ENCODE results near the gene MAD2L1. TPM values are rescaled to one million over a fixed set of nuclear protein-coding genes. Genes with fewer than 3 reads are reported as not detected.
"Not testable (repeated sequence)": the region's sequence is repeated elsewhere in the genome, so short reads cannot be mapped to it uniquely, and the experiment has no call there.

Gene MAD2L1
- total RNA-seq, 4 donors from 2014 or later, result 1.8 to 12.2 (median 2.9) TPM; not detected in 1

DNA sequence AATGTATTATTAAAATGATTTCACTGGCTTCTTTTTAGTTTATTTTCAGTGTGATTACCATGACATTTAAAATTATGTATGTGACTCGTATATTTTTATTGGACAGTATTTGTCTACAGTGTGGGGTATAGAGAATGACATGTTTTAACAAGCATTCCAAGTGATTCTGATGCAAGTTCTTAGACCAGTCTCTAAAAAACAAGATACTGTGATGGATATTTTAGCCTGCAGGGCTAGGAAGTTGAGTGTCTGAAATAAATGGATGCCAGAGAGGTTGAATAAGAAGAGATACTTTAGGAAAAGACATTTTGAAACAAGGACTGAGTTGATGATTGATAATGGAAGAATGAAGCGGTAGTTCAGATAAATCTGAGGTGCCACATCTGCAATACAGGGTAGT lies 3.5 kb upstream of the MAD2L1 start:
- Histone ChIP-seq H3K9me3 (no peaks in the 10 kb centered on the region), H3K36me3 (no peaks in the 10 kb centered on the region), H3K27ac (no peak overlapping the region), H3K27me3 (no peaks in the 10 kb centered on the region), H3K4me3 (no peak overlapping the region), H3K4me1 (peaks cover 0 to 11% of the 10 kb centered on the region in 2 donors)
- intact Hi-C loops (cut with DNase I; ENCODE audit: low total_unique reads), result no loop called here
- TF ChIP-seq, protein P1, sequence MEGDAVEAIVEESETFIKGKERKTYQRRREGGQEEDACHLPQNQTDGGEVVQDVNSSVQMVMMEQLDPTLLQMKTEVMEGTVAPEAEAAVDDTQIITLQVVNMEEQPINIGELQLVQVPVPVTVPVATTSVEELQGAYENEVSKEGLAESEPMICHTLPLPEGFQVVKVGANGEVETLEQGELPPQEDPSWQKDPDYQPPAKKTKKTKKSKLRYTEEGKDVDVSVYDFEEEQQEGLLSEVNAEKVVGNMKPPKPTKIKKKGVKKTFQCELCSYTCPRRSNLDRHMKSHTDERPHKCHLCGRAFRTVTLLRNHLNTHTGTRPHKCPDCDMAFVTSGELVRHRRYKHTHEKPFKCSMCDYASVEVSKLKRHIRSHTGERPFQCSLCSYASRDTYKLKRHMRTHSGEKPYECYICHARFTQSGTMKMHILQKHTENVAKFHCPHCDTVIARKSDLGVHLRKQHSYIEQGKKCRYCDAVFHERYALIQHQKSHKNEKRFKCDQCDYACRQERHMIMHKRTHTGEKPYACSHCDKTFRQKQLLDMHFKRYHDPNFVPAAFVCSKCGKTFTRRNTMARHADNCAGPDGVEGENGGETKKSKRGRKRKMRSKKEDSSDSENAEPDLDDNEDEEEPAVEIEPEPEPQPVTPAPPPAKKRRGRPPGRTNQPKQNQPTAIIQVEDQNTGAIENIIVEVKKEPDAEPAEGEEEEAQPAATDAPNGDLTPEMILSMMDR (IDR thresholded peaks at IDR 0.05), result no peak
- DNase-seq, result no peak

DNA sequence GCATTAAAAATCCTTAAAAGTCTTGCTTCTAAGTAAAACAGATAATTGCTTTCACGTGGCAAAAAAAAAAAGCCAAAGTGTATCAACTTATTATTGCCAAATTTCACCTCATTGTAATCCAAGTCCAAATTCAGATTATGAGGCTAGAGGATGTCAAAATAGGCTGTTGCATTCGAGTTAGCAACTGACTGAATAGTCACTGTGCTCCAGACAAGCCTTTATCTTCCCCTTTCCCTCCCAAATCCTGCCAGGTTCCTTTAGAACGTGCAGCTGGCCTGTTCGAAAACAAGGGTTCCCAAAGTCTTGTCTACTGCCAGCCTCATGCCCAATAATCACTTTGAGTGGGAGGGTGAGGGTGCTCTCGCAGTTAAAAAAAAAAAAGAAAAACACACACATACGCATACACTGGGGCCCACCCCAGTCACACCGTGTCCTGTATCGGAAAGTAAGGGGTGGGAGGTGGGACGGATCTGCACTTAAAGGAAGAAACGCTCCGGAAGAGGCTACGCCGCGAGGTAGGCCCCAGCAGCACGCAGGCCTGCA lies 603 bp downstream of the MAD2L1 start:
- peaks cover 0 to 10% of the 10 kb centered on the region in 2 donors for H3K4me1 ChIP-seq
- intact Hi-C loops (cut with DNase I; ENCODE audit: low total_unique reads), result no loop called here
- DNase-seq, result no peak
- peak overlapping the region; percentile 97 to 98 for H3K27ac ChIP-seq
- H3K9me3 ChIP-seq, result no peaks in the 10 kb centered on the region
- no peaks in the 10 kb centered on the region for H3K36me3 ChIP-seq
- TF ChIP-seq, protein P1 (IDR thresholded peaks at IDR 0.05), result no peak
- TF ChIP-seq POLR2A (IDR thresholded peaks at IDR 0.05), result no peak
- H3K4me3 ChIP-seq, result peak overlapping the region; percentile 56 to 69
- no peaks in the 10 kb centered on the region for H3K27me3 ChIP-seq

DNA sequence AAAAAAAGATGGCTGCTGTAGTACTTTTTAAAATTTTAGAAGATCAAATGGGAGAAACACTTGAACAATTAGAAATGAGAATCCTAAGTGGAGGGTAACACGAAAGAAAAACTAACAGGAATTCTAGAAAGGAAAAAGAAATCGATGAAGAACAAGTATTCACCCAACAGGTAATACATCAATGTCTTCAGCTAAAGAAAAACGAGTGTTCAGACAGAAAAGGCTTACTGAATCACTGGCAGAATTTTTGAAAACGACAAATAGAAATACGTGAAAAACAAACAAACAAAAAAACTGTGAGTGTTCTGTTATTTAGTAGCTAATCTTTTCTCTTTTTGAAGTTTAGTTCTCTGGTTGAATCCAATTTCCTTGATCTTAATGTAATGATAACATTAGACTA lies 1.8 kb downstream of the MAD2L1 start:
- no peak for DNase-seq
- no peaks in the 10 kb centered on the region for H3K36me3 ChIP-seq
- H3K9me3 ChIP-seq, result no peaks in the 10 kb centered on the region
- peaks cover 0 to 6% of the 10 kb centered on the region in 2 donors for H3K4me1 ChIP-seq
- no peak overlapping the region for H3K27ac ChIP-seq
- H3K27me3 ChIP-seq, result no peaks in the 10 kb centered on the region
- no peak for TF ChIP-seq POLR2A (IDR thresholded peaks at IDR 0.05)
- TF ChIP-seq, protein P1 (IDR thresholded peaks at IDR 0.05), result no peak
- intact Hi-C loops (cut with DNase I; ENCODE audit: low total_unique reads), result no loop called here
- H3K4me3 ChIP-seq, result no peak overlapping the region

DNA sequence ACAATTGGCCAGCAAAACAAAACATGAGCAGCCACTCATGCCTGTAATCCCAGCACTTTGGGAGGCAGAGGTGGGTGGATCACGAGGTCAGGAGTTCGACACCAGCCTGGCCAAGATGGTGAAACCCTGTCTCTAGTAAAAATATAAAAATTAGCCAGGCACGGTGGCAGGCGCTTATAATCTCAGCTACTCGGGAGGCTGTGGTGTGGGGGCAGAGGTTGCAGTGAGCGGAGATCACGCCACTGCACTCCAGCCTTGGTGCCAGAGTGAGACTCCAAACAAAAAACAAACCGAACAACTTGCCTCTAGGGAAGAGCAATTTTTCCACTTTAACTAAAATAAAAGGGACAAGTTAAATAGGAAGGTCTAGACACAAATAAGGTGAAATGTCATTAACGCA lies 2.9 kb downstream of the MAD2L1 start:
- intact Hi-C loops (cut with DNase I; ENCODE audit: low total_unique reads); DNase-seq; H3K27me3 ChIP-seq: not testable (repeated sequence)

DNA sequence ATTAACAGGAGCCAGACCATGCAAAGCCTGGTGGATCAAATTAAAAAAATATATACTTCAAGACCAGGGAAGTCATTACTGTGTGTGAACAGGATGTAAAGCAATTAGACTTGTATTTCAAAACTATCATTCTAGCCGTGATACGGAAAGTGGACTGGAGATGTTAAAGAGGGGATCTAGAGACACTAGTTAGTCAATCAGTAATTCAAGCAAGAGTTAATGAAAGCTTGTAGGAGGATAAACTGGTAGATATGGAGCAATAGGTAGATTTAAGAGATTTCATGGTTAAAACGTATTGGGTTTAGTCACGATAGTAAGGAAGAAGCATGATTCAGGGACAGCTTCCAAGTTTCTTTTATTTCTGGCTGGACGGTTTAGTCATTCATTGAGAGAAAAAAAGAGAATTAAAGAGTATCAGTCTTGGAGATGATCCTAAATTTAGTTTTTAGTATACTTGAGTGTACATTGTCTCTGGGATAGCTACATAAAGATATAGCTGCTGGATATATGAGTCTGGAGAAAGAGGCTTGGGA lies 3.9 kb downstream of the MAD2L1 start:
- DNase-seq, result no peak
- H3K4me1 ChIP-seq, result peaks cover 0 to 1% of the 10 kb centered on the region in 2 donors
- intact Hi-C loops (cut with DNase I; ENCODE audit: low total_unique reads), result no loop called here
- no peak overlapping the region for H3K27ac ChIP-seq
- no peaks in the 10 kb centered on the region for H3K36me3 ChIP-seq
- TF ChIP-seq, protein P1 (IDR thresholded peaks at IDR 0.05), result no peak
- no peak for TF ChIP-seq POLR2A (IDR thresholded peaks at IDR 0.05)
- H3K4me3 ChIP-seq, result no peak overlapping the region
- no peaks in the 10 kb centered on the region for H3K9me3 ChIP-seq
- H3K27me3 ChIP-seq, result no peaks in the 10 kb centered on the region

More for the DNA sequence above, 2.9 kb downstream of the MAD2L1 start:
- not testable (repeated sequence) for H3K4me3 ChIP-seq, H3K4me1 ChIP-seq, H3K36me3 ChIP-seq, H3K27ac ChIP-seq, H3K9me3 ChIP-seq

All from uterus (tissue), 4 donors.